NB4 (cell line): ENCODE data around the gene MANEA.

ENCODE experiments used
- MYC ChIP-seq: IDR thresholded peaks from 2 replicates; pipeline ENCODE4 v1.6.1; 2011; ENCODE audit warnings: low read depth, low read length
- POLR2A ChIP-seq: IDR thresholded peaks from 2 replicates; pipeline ENCODE4 v1.6.1; 2011; ENCODE audit warnings: mild to moderate bottlenecking; ENCODE audit not compliant: insufficient read length; ENCODE audit errors: extremely low read depth
- TF ChIP-seq, protein P1 (sequence below): IDR thresholded peaks from one replicate; pipeline ENCODE4 v1.5.1; 2012; ENCODE audit warnings: low read depth, low read length
- TF ChIP-seq, protein P2 (sequence below): IDR thresholded peaks from 2 replicates; pipeline ENCODE4 v1.6.1; 2011; ENCODE audit warnings: low read depth, low read length

DNA sequence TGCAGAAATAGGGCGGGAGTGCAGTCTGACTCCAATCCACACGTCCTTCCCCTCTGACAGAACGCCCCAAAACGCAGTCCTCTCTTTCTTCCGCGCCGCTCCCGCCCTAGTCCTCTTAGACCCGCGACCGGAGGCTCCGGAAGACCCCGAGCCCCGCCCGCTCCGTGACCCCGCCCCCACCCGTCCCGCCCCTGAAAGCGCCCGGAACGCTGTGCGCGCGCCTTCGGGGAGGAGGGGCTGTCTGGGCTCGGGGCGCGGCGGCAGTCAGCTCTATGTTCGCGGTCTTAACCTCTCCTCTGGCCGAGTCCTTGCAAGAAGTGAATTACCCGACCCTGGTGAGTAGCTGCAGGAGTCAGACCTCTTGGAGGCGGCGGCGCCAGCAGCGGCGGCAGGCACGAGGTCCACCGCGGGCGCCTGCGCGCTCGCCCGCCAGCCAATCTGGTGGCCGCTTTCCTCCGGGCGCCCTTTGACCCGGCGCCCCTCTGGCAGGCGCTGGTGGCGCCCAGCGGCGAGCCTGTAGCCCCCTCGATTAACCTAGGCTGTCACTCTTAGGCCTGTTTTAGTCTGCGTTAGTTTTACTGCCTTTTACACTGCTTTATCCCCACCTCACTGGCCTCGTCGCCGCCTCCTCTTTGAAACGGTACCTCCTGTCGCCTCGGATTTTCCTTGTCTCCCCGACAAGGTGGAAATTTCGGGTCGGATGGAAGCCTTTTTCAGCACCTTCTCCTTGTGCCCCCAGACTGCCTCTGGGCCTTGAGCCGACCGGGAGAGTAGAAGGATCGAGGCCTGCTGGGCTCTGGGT is at the start of gene MANEA:
- TF ChIP-seq, protein P1, sequence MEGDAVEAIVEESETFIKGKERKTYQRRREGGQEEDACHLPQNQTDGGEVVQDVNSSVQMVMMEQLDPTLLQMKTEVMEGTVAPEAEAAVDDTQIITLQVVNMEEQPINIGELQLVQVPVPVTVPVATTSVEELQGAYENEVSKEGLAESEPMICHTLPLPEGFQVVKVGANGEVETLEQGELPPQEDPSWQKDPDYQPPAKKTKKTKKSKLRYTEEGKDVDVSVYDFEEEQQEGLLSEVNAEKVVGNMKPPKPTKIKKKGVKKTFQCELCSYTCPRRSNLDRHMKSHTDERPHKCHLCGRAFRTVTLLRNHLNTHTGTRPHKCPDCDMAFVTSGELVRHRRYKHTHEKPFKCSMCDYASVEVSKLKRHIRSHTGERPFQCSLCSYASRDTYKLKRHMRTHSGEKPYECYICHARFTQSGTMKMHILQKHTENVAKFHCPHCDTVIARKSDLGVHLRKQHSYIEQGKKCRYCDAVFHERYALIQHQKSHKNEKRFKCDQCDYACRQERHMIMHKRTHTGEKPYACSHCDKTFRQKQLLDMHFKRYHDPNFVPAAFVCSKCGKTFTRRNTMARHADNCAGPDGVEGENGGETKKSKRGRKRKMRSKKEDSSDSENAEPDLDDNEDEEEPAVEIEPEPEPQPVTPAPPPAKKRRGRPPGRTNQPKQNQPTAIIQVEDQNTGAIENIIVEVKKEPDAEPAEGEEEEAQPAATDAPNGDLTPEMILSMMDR, result no peak
- TF ChIP-seq POLR2A, result peak; percentile 53
- TF ChIP-seq, protein P2, sequence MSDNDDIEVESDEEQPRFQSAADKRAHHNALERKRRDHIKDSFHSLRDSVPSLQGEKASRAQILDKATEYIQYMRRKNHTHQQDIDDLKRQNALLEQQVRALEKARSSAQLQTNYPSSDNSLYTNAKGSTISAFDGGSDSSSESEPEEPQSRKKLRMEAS, result no peak
- TF ChIP-seq MYC, result no peak; the same call in 1 of the 2 replicates
